Right renal cortex interstitium (tissue), 3 donors: Measurements from ENCODE around the gene HGD. TPM values are rescaled to one million over a fixed set of nuclear protein-coding genes. Genes with fewer than 3 reads are reported as not detected.

Experiments
- DNase-seq, 3 donors: peaks; one replicate each; pipeline ENCODE4 v3.0.0-alpha.2; 2013; ENCODE audit warnings: low read depth in 3 of 3, low spot score in 2 of 3
- polyA plus RNA-seq, 3 donors: library from polyadenylated mRNA; unstranded; fragments of 120-200 nt; gene quantifications; one replicate each; pipeline ENCODE4 v1.2.1, GENCODE V29; 2013; ENCODE audit not compliant: insufficient read length in 3 of 3

Gene HGD
- polyA plus RNA-seq, 3 donors: 76.4 to 93.1 (median 88.3) TPM

DNA sequence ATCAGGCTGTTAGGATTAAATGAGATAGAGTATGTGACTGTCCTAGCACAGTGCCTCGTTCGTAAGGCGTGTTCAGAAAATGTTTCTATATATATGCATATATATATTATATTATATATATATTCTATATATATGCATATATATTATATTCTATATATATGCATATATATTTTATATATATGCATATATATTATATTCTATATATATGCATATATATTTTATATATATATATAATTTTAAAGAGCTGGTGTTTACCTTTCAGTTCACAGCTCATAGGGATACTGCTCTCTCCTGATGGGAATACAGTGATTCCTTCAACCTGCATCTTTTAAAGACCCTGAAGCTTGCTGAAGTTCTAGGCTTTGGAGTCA lies 85.2 kb downstream of the HGD start:
- DNase-seq: no peak

- peak; percentile 96 to 99 (median 98) for DNase-seq
Measured at GRCh38 chr3:120596116-120596852, 85.8 kb downstream of the HGD start, which contains the start of gene NDUFB4. Gene NDUFB4 (plus strand): TSS chr3:120596336. CDS start chr3:120596360, 24 bp downstream.

GRCh38 chr3:120595788-120596115 lies 86.3 kb downstream of the HGD start:
- no peak for DNase-seq

- DNase-seq: no peak
Measured at GRCh38 chr3:120587332-120587975, 94.6 kb downstream of the HGD start.

Other genes starting within 250 kb of the HGD start
- gene FSTL1, start 231.2 kb downstream of the HGD start, polyA plus RNA-seq: 100 to 1,000 TPM; 528 to 591 (median 582) TPM
- gene NDUFB4, start 85.9 kb downstream of the HGD start, polyA plus RNA-seq: 100 to 1,000 TPM; 177 to 195 (median 189) TPM
- gene RABL3, start 60.3 kb upstream of the HGD start, polyA plus RNA-seq: 10 to 100 TPM; 32.5 to 36.4 (median 35.2) TPM
- gene GTF2E1, start 60.5 kb upstream of the HGD start, polyA plus RNA-seq: 10 to 100 TPM; 17.2 to 18.0 (median 17.3) TPM
- gene STXBP5L, start 226.0 kb upstream of the HGD start, polyA plus RNA-seq: under 1 TPM; 0.19 to 0.32 (median 0.20) TPM